Trophoblast cell (in vitro differentiated cells and primary cell): ENCODE measurements around the gene ROR1.
A peak's percentile ranks its signal among the peaks of the same experiment; 100 is the strongest.

ENCODE experiments used
- DNase-seq, 2 donors: peaks; one replicate each; pipeline ENCODE4 v3.0.0-alpha.2; 2016
- H2AFZ ChIP-seq: 2 replicates; pipeline ENCODE4 v1.6.1; 2013; ENCODE audit warnings: low read length, moderate library complexity, mild to moderate bottlenecking; ENCODE audit not compliant: insufficient read depth, poor library complexity
- H2AK5ac ChIP-seq: 2 replicates; pipeline ENCODE4 v1.6.1; 2013; ENCODE audit warnings: mild to moderate bottlenecking, low read length
- H2BK120ac ChIP-seq: 2 replicates; pipeline ENCODE4 v1.6.1; 2013; ENCODE audit warnings: low read length, mild to moderate bottlenecking, moderate library complexity; ENCODE audit not compliant: insufficient read depth, poor library complexity
- H2BK12ac ChIP-seq: 2 replicates; pipeline ENCODE4 v1.6.1; 2013; ENCODE audit warnings: mild to moderate bottlenecking, low read length, moderate library complexity
- H2BK5ac ChIP-seq: 2 replicates; pipeline ENCODE4 v1.6.1; 2013; ENCODE audit warnings: low read length, low read depth, moderate library complexity, mild to moderate bottlenecking; ENCODE audit not compliant: poor library complexity
- H3K14ac ChIP-seq: 2 replicates; pipeline ENCODE4 v1.6.1; 2013; ENCODE audit warnings: mild to moderate bottlenecking, low read length
- H3K18ac ChIP-seq: 2 replicates; pipeline ENCODE4 v1.6.1; 2013; ENCODE audit warnings: mild to moderate bottlenecking, low read length
- H3K23ac ChIP-seq: 2 replicates; pipeline ENCODE4 v1.6.1; 2013; ENCODE audit warnings: low read length
- H3K27ac ChIP-seq: 2 replicates; pipeline ENCODE4 v1.5.1; 2013; ENCODE audit warnings: low read depth, mild to moderate bottlenecking, inconsistent platforms, low read length, moderate library complexity
- H3K27me3 ChIP-seq: 2 replicates; pipeline ENCODE4 v1.6.1; 2013; ENCODE audit warnings: inconsistent platforms, mild to moderate bottlenecking, low read length, moderate library complexity; ENCODE audit not compliant: insufficient read depth
- H3K36me3 ChIP-seq, 2 experiments: 1 replicate in 1 of 2; 2 replicates in 1 of 2; pipeline ENCODE4 v1.6.1; 2013; ENCODE audit warnings: low read length in 2 of 2, mild to moderate bottlenecking in 2 of 2, moderate library complexity in 1 of 2; ENCODE audit not compliant: insufficient read depth in 2 of 2, control insufficient read depth in 1 of 2
- H3K4ac ChIP-seq: 2 replicates; pipeline ENCODE4 v1.6.1; 2013; ENCODE audit warnings: low read depth, mild to moderate bottlenecking, low read length, moderate library complexity
- H3K4me1 ChIP-seq, 2 experiments: 1 replicate in 1 of 2; 2 replicates in 1 of 2; pipeline ENCODE4 v1.6.1; 2013; ENCODE audit warnings: low read length in 2 of 2, mild to moderate bottlenecking in 2 of 2, moderate library complexity in 1 of 2; ENCODE audit not compliant: insufficient read depth in 2 of 2, control insufficient read depth in 1 of 2
- H3K4me2 ChIP-seq: 2 replicates; pipeline ENCODE4 v1.6.1; 2013; ENCODE audit warnings: inconsistent platforms, mild to moderate bottlenecking, low read length, moderate library complexity
- H3K4me3 ChIP-seq: 2 replicates; pipeline ENCODE4 v1.5.1; 2013; ENCODE audit warnings: mild to moderate bottlenecking, low read depth, low read length, inconsistent platforms
- H3K79me1 ChIP-seq: one replicate; pipeline ENCODE4 v1.6.1; 2013; ENCODE audit warnings: low read length
- H3K79me2 ChIP-seq: 2 replicates; pipeline ENCODE4 v1.6.1; 2013; ENCODE audit warnings: low read length, mild to moderate bottlenecking; ENCODE audit not compliant: control insufficient read depth, insufficient read depth, poor library complexity
- H3K9ac ChIP-seq: 2 replicates; pipeline ENCODE4 v1.6.1; 2013; ENCODE audit warnings: mild to moderate bottlenecking, low read length
- H3K9me3 ChIP-seq: 2 replicates; pipeline ENCODE4 v1.6.1; 2013; ENCODE audit warnings: low read depth, mild to moderate bottlenecking, control low read depth, inconsistent platforms, low read length; ENCODE audit not compliant: insufficient read depth
- H4K12ac ChIP-seq: 2 replicates; pipeline ENCODE4 v1.6.1; 2013; ENCODE audit warnings: low read depth, mild to moderate bottlenecking, low read length, moderate library complexity
- H4K8ac ChIP-seq: 2 replicates; pipeline ENCODE4 v1.6.1; 2013; ENCODE audit warnings: low read depth, mild to moderate bottlenecking, low read length, moderate library complexity
- H4K91ac ChIP-seq: one replicate; pipeline ENCODE4 v1.6.1; 2013; ENCODE audit warnings: low read depth, mild to moderate bottlenecking, low read length, moderate library complexity
- WGBS: extraction: QIAGEN DNeasy Blood & Tissue Kit; methylation state at CpG from one replicate; pipeline ENCODE4 v1.1.7; 2013; ENCODE audit warnings: missing lambda C conversion rate; ENCODE audit not compliant: insufficient read length, insufficient coverage; ENCODE audit errors: extremely low coverage; 5-methylcytosine and 5-hydroxymethylcytosine counted together

The ROR1 gene

DNA sequence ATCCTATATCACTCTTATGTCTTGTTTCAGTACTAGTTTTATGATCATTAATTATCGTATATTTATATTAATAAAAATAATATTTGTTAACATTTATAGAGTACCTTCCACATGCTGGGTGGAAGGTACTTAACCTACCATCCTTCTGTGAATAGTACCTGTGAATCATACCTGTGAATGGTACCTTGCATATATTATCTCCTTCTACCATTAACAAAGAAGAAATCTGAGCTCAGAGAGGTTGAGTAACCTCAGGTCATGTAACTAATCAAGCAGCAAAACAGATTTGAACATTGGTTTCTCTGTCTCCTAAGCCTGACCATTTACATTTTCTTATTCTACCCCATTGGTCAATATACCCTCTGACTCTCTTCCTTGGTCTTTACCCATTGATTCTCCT is 255.2 kb downstream of the ROR1 start:
- Histone ChIP-seq H3K36me3 (no peaks in the 10 kb centered on the region), H3K23ac (no peak overlapping the region), H3K18ac (no peak overlapping the region), H3K27me3 (no peaks in the 10 kb centered on the region), H3K79me2 (no peaks in the 10 kb centered on the region), H3K27ac (no peak overlapping the region), H3K4me2 (no peak overlapping the region), H3K9ac (no peak overlapping the region), H3K9me3 (no peaks in the 10 kb centered on the region), H3K14ac (no peak overlapping the region), H3K4me1 (no peaks in the 10 kb centered on the region), H3K79me1 (no peaks in the 10 kb centered on the region), H3K4ac (no peak overlapping the region), H4K12ac (no peak overlapping the region), H2AK5ac (no peak overlapping the region), H4K8ac (no peak overlapping the region), H2AFZ (no peak overlapping the region), H4K91ac (no peak overlapping the region), H2BK120ac (no peak overlapping the region), H2BK5ac (no peak overlapping the region), H2BK12ac (no peak overlapping the region), H3K4me3 (no peak overlapping the region)
- no CpG with 5 or more reads among the region's 1 CpG for WGBS
- DNase-seq = no peak

DNA sequence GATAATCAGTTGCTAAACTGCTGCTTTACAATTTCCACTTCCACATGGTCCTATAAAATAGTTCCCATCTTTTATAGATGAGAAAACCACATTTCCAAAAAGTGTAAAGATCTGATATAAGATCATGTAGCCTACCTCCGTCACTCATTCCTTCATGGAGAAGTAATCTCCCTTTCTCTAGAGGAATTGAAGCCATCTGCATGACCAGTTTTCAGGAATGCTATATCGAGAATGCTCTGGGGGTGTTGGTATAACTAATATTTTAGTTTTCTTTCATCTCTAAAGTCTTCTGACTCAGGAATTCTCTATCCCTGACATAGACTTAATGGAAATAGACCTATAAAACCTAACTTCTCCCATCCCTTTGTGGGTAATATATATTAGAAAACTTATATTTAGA is 256.6 kb downstream of the ROR1 start:
- Histone ChIP-seq H3K4me1 (no peaks in the 10 kb centered on the region), H2BK5ac (no peak overlapping the region), H3K79me2 (no peaks in the 10 kb centered on the region), H2BK120ac (no peak overlapping the region), H3K4ac (no peak overlapping the region), H3K79me1 (no peaks in the 10 kb centered on the region), H3K4me2 (no peak overlapping the region), H3K23ac (no peak overlapping the region), H3K27ac (no peak overlapping the region), H3K9me3 (no peaks in the 10 kb centered on the region), H4K12ac (no peak overlapping the region), H3K27me3 (no peaks in the 10 kb centered on the region), H2AK5ac (no peak overlapping the region), H3K4me3 (no peak overlapping the region), H3K18ac (no peak overlapping the region), H4K8ac (no peak overlapping the region), H2AFZ (no peak overlapping the region), H2BK12ac (no peak overlapping the region), H4K91ac (no peak overlapping the region), H3K14ac (no peak overlapping the region), H3K9ac (no peak overlapping the region), H3K36me3 (no peaks in the 10 kb centered on the region)
- WGBS = no CpG with 5 or more reads among the region's 2 CpGs
- peak in 1 of 2 donors; percentile 72 for DNase-seq

DNA sequence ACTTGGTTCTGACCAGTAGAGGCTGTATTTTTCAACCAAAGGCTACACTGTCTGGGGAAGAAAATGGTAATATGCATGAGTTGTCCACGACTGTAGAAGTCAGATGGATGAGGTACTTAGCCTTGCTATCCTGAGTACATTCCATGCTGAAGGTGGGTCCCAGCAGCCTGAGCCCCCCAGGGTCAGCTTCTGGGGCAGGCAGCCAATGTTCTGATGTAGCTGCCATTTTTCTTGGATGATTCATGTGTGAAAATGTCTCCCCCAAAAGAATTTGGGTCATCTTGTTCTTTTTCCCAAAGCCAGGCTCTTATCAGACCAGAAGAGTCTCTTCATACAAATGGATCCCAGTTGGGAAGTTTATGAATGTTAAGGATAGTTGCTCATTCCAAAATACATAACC is 257.4 kb downstream of the ROR1 start:
- Histone ChIP-seq H3K36me3 (no peaks in the 10 kb centered on the region), H3K4me2 (no peak overlapping the region), H2BK12ac (no peak overlapping the region), H3K23ac (no peak overlapping the region), H3K27me3 (no peaks in the 10 kb centered on the region), H2BK5ac (no peak overlapping the region), H3K18ac (no peak overlapping the region), H3K9me3 (no peaks in the 10 kb centered on the region), H3K4me3 (no peak overlapping the region), H2BK120ac (no peak overlapping the region), H2AK5ac (no peak overlapping the region), H3K27ac (no peak overlapping the region), H3K4ac (no peak overlapping the region), H2AFZ (no peak overlapping the region), H3K9ac (no peak overlapping the region), H4K8ac (no peak overlapping the region), H3K79me1 (no peaks in the 10 kb centered on the region), H3K14ac (no peak overlapping the region), H3K79me2 (no peaks in the 10 kb centered on the region), H4K12ac (no peak overlapping the region), H3K4me1 (no peaks in the 10 kb centered on the region), H4K91ac (no peak overlapping the region)
- no CpG with 5 or more reads among the region's 1 CpG for WGBS
- no peak for DNase-seq

DNA sequence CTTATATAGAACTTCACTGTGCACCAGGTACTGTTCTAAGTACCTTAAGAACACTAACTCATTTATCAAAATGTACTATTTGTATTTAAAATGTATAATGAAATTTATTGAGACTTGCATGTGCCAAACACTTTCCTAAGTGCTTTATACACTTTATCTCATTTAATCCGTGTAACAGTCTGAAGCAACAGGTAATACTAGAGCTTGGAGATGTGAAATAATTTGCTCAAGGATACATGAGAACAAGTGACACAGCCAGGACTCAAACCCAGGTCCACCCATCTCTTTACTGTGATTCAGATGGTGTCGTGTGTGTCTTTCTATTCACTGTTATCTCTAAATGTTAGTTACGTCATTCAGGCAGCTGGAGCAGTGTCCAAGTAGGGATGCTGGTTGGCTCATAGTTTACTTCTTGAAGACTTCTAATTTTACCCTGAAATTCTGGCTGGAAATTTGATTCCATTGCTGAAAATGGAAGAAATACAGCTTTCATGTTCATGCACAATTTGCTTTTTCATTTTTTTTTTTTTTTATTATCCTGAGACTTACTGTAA is 259.9 kb downstream of the ROR1 start:
- H2BK12ac ChIP-seq = no peak overlapping the region
- H3K4me3 ChIP-seq = no peak overlapping the region
- H3K79me1 ChIP-seq = no peaks in the 10 kb centered on the region
- no peaks in the 10 kb centered on the region for H3K79me2 ChIP-seq
- H4K12ac ChIP-seq = no peak overlapping the region
- no peak overlapping the region for H2BK120ac ChIP-seq
- H3K14ac ChIP-seq = no peak overlapping the region
- no peak overlapping the region for H2BK5ac ChIP-seq
- H3K4ac ChIP-seq = no peak overlapping the region
- H3K27me3 ChIP-seq = no peaks in the 10 kb centered on the region
- no peak overlapping the region for H3K27ac ChIP-seq
- no peak overlapping the region for H4K91ac ChIP-seq
- peak; percentile 23 to 75 for DNase-seq
- H3K18ac ChIP-seq = no peak overlapping the region
- H2AFZ ChIP-seq = no peak overlapping the region
- H3K36me3 ChIP-seq = no peaks in the 10 kb centered on the region
- no peak overlapping the region for H2AK5ac ChIP-seq
- no peak overlapping the region for H3K9ac ChIP-seq
- no CpG with 5 or more reads among the region's 3 CpGs for WGBS
- no peak overlapping the region for H4K8ac ChIP-seq
- H3K9me3 ChIP-seq = no peaks in the 10 kb centered on the region
- no peak overlapping the region for H3K23ac ChIP-seq
- H3K4me1 ChIP-seq = peaks cover 3 to 7% of the 10 kb centered on the region in 2 experiments
- no peak overlapping the region for H3K4me2 ChIP-seq
